ENCODE measurements around the gene TARBP2. TPM values are rescaled to one million over a fixed set of nuclear protein-coding genes. Genes with fewer than 3 reads are reported as not detected.

Gene TARBP2
- total RNA-seq, 1 donor from 2014 or later, result 32.4 TPM

GRCh38 chr12:53506881-53507602, 6.0 kb downstream of the TARBP2 start, which contains the start of gene NPFF:
NPFF (minus strand) TSS chr12:53507484; CDS start chr12:53507474, 10 bp downstream.
- peaks cover 14% of the 10 kb centered on the region for H3K79me2 ChIP-seq (ENCODE audit: low read depth)
- H4K20me1 ChIP-seq (ENCODE audit: low read depth), result no peaks in the 10 kb centered on the region
- H3K9me3 Mint-ChIP-seq, result no peaks in the 10 kb centered on the region
- peaks cover 8% of the 10 kb centered on the region for H3K36me3 Mint-ChIP-seq
- H2AFZ ChIP-seq (replicated peaks), result no peak within 1 kb of the TSS
- H3F3A ChIP-seq (ENCODE audit: low read depth), result peaks cover 11% of the 10 kb centered on the region
- no peaks in the 10 kb centered on the region for H3K36me3 ChIP-seq
- DNase-seq (ENCODE audit: low spot score), result no peak
- H3K9me3 ChIP-seq (ENCODE audit: low read depth), result no peaks in the 10 kb centered on the region
- H3K4me3 ChIP-seq, result no peak within 1 kb of the TSS
- no peaks in the 10 kb centered on the region for H3K27me3 ChIP-seq
- H3K9ac ChIP-seq, result no peak within 1 kb of the TSS
- H3K27ac ChIP-seq, result no peak within 1 kb of the TSS
- TF ChIP-seq EZH2phosphoT487 (IDR thresholded peaks at IDR 0.05) (no peak), CTCF (IDR thresholded peaks at IDR 0.05) (no peak), EZH2 (IDR thresholded peaks at IDR 0.05) (no peak)
- peaks cover 3% of the 10 kb centered on the region for H3K4me1 ChIP-seq
- H3K4me1 Mint-ChIP-seq, result peaks cover 8% of the 10 kb centered on the region
- no peak within 1 kb of the TSS for H3K4me2 ChIP-seq
- peaks cover 4% of the 10 kb centered on the region for H3K27me3 Mint-ChIP-seq (ENCODE audit: insufficient read depth, low read depth)
- no peak within 1 kb of the TSS for H3K4me3 Mint-ChIP-seq
- peak within 1 kb of the TSS; percentile 57 for H3K27ac Mint-ChIP-seq

- H3K4me1 Mint-ChIP-seq, result peaks cover 6% of the 10 kb centered on the region
- TF ChIP-seq EZH2phosphoT487 (IDR thresholded peaks at IDR 0.05) (no peak), CTCF (IDR thresholded peaks at IDR 0.05) (no peak)
- Histone ChIP-seq H3K4me3 (no peak overlapping the region), H3K27ac (no peak overlapping the region), H3K9me3 (ENCODE audit: low read depth) (no peaks in the 10 kb centered on the region), H3K27me3 (no peaks in the 10 kb centered on the region), H3K9ac (no peak overlapping the region), H3K4me1 (no peaks in the 10 kb centered on the region), H2AFZ (replicated peaks) (no peak overlapping the region), H3F3A (ENCODE audit: low read depth) (peaks cover 11% of the 10 kb centered on the region), H3K79me2 (ENCODE audit: low read depth) (peaks cover 9% of the 10 kb centered on the region), H3K36me3 (no peaks in the 10 kb centered on the region), H4K20me1 (ENCODE audit: low read depth) (no peaks in the 10 kb centered on the region), H3K4me2 (no peak overlapping the region)
- H3K27me3 Mint-ChIP-seq (ENCODE audit: insufficient read depth, low read depth), result peaks cover 4% of the 10 kb centered on the region
- peak overlapping the region; percentile 57 for H3K27ac Mint-ChIP-seq
- no peak for DNase-seq (ENCODE audit: low spot score)
- peaks cover 8% of the 10 kb centered on the region for H3K36me3 Mint-ChIP-seq
- no peak overlapping the region for H3K4me3 Mint-ChIP-seq
- H3K9me3 Mint-ChIP-seq, result no peaks in the 10 kb centered on the region
Observed at GRCh38 chr12:53507603-53507885, 6.5 kb downstream of the TARBP2 start.

- H3K27ac ChIP-seq, result no peak overlapping the region
- H3K4me3 ChIP-seq, result no peak overlapping the region
- peaks cover 11% of the 10 kb centered on the region for H3F3A ChIP-seq (ENCODE audit: low read depth)
- Mint-ChIP-seq H3K9me3 (no peaks in the 10 kb centered on the region), H3K27me3 (ENCODE audit: insufficient read depth, low read depth) (peaks cover 4% of the 10 kb centered on the region), H3K4me1 (peaks cover 6% of the 10 kb centered on the region), H3K4me3 (no peak overlapping the region), H3K36me3 (peaks cover 8% of the 10 kb centered on the region), H3K27ac (peak overlapping the region; percentile 78)
- H3K36me3 ChIP-seq, result no peaks in the 10 kb centered on the region
- H3K4me1 ChIP-seq, result no peaks in the 10 kb centered on the region
- no peak overlapping the region for H3K4me2 ChIP-seq
- TF ChIP-seq EZH2 (IDR thresholded peaks at IDR 0.05), result no peak
- TF ChIP-seq CTCF (IDR thresholded peaks at IDR 0.05), result peak; percentile 95
- no peak for TF ChIP-seq EZH2phosphoT487 (IDR thresholded peaks at IDR 0.05)
- no peaks in the 10 kb centered on the region for H3K9me3 ChIP-seq (ENCODE audit: low read depth)
- no peak overlapping the region for H3K9ac ChIP-seq
- no peak overlapping the region for H2AFZ ChIP-seq (replicated peaks)
- peak; percentile 87 for DNase-seq (ENCODE audit: low spot score)
- H3K27me3 ChIP-seq, result no peaks in the 10 kb centered on the region
- no peaks in the 10 kb centered on the region for H4K20me1 ChIP-seq (ENCODE audit: low read depth)
- no peaks in the 10 kb centered on the region for H3K79me2 ChIP-seq (ENCODE audit: low read depth)
Observed at GRCh38 chr12:53508534-53509170, 7.6 kb downstream of the TARBP2 start.
